Heart right ventricle (tissue), 16 donors: ENCODE results near the gene COQ4. TPM values are rescaled to one million over a fixed set of nuclear protein-coding genes. Genes with fewer than 3 reads are reported as not detected.
A peak's percentile ranks its signal among the peaks of the same experiment; 100 is the strongest.
"Not testable (repeated sequence)": the region's sequence is repeated elsewhere in the genome, so short reads cannot be mapped to it uniquely, and the experiment has no call there.

Experiments used
- ATAC-seq, 8 donors: fragments of 200-7000 bp; cut with Tn5 transposase; one replicate each; pipeline ENCODE4 v1.9.1; 2020; ENCODE audit warnings: mild to moderate bottlenecking in 8 of 8, moderate library complexity in 8 of 8, moderate number of reproducible peaks in 1 of 8
- DNase-seq, 2 donors: peaks; one replicate each; pipeline ENCODE4 v3.0.0-alpha.2; 2020
- H3K27ac ChIP-seq, 10 donors: fragments of 200-600 bp; sonication (generic) in 2 of 10; one replicate each; pipeline versions ENCODE4 v1.5.0 to v1.8.0; 2020 to 2022; ENCODE audit warnings: mild to moderate bottlenecking in 3 of 10
- H3K27me3 ChIP-seq, 7 donors: fragments of 200-600 bp; one replicate each; pipeline ENCODE4 v1.8.0; 2021 to 2022; ENCODE audit warnings: mild to moderate bottlenecking in 2 of 7
- H3K36me3 ChIP-seq, 9 donors: fragments of 200-600 bp; sonication (generic) in 1 of 9; one replicate each; pipeline versions ENCODE4 v1.5.0 to v1.8.0; 2020 to 2022; ENCODE audit warnings: mild to moderate bottlenecking in 2 of 9
- H3K4me1 ChIP-seq, 9 donors: fragments of 200-600 bp; sonication (generic) in 1 of 9; one replicate each; pipeline versions ENCODE4 v1.5.0 to v1.8.0; 2020 to 2022; ENCODE audit warnings: mild to moderate bottlenecking in 4 of 9
- H3K4me3 ChIP-seq, 10 donors: fragments of 200-600 bp; sonication (generic) in 2 of 10; one replicate each; pipeline versions ENCODE4 v1.5.0 to v1.8.0; 2020 to 2022; ENCODE audit warnings: mild to moderate bottlenecking in 7 of 10, moderate library complexity in 2 of 10
- H3K9me3 ChIP-seq, 11 donors: fragments of 200-600 bp in 10 of 11; sonication (generic) in 2 of 11; one replicate each; pipeline versions ENCODE4 v1.5.0 to v1.8.0; 2013 to 2022; ENCODE audit warnings: mild to moderate bottlenecking in 2 of 11, control low read depth in 1 of 11, moderate library complexity in 1 of 11
- WGBS, 2 donors: extraction: QIAGEN DNeasy Blood & Tissue Kit; methylation state at CpG; one replicate each; pipeline ENCODE4 v1.1.7; 2013; ENCODE audit warnings: inconsistent platforms in 1 of 2; 5-methylcytosine and 5-hydroxymethylcytosine counted together
- intact Hi-C, 10 donors: fragments of 100-400 bp; cut with DNase I; formaldehyde crosslinking; loops; one replicate each; pipeline versions ENCODE4 v1.11.1 to v1.14.2; 2022
- polyA plus RNA-seq, 2 donors: library from polyadenylated mRNA; stranded (reverse); fragments of 200-250 nt; gene quantifications; one replicate each; pipeline ENCODE4 v1.2.3, GENCODE V29; 2013
- total RNA-seq, 10 donors: library from RNA; stranded (reverse); fragmentation: NEBNext Ultra II Directional in 3 of 10; extraction: Animal tissue kit (Norgen Biotek cat#: 25700) in 3 of 10; gene quantifications; one replicate each; pipeline versions ENCODE4 v1.2.1 to v1.2.4, GENCODE V29; 2021 to 2023
- TF ChIP-seq, protein P1 (sequence below), 9 donors: fragments of 200-600 bp; sonication (generic) in 2 of 9; IDR thresholded peaks; one replicate each; pipeline versions ENCODE4 v1.5.0 to v1.8.0; 2021 to 2022; ENCODE audit warnings: antibody characterized with exemption in 9 of 9, mild to moderate bottlenecking in 5 of 9, moderate library complexity in 1 of 9
- donor health status: Arrhythmogenic right ventricular cardiomyopathy.
- donor health status: ischemic (EF 13 %, LVEDD 7.1; RV severe dilation, severe dysfunction).
- donor health status: healthy with polysubstance abuse.
- donor health status: DM: no; HTN: yes; CAD: no.
- donor health status: DM: no; HTN: no; CAD: no.
- donor health status: ischemic (EF 25% LVEDD 6.9; RV normal size, moderate dysfunction).
- donor health status: ischemic (EF 25% LVEDD 5.7; RV mildly dilated, moderate dysfunction).
- donor health status: healthy.
- donor health status: DM: yes; HTN: yes; CAD: no.
- donor health status: Ischemic cardiomyopathy.
- donor health status: ischemic (EF 35%, LVEDD 5.7; RV mildly dilated, moderate dysfunction).
- donor health status: nonischemic (EF 11% LVEDD 7.7; RV severe dilation, severe dysfunction).
- donor health status: DM: yes; HTN: yes; CAD: no.
- donor health status: PGD.
- donor health status: ischemic (EF 29% LVEDD 5.4; RV normal size, mild dysfunction).
- donor health status: nonischemic (EF 23%, LVEDD 6.1; RV moderate dilation, normal function).

The COQ4 gene
- total and polyA plus RNA-seq, 12 donors = 26.5 to 42.8 (median 30.2) TPM

DNA sequence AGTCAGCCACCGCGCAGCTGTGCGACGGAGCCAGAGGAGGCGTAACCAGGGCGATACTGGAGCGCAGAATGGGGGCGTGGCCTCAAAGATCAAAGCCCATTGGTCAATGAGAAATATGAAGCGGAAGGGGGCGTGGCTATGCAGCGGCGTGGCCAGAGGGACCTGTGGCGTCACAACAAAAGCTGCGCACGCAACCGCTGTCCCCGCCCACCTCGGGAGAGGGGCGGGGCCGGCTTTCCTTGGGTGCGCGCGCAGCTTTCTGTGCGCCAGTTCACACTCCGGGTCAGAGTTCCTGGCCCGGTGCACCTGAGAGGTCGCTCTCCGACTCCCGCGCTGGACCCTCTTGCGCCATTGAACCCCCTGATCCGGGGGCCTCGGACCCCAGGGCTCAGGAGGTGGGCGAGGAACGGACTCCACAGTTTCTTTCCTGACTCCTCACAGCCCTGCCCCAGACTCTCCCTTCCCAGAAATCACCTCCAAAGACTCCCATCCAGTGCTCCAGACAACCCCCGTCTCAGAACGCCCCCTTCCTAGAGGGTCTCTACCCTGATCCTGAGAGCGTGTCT lies 46.5 kb upstream of the COQ4 start, which contains the start of gene SWI5:
Gene SWI5, plus strand, starts transcription at position 269 of the 566 bp plus-strand sequence.
- ATAC-seq (peak; percentile 97 to 98 (median 98)), DNase-seq (peak; percentile 100)
- peaks cover 3 to 56% (median 29%) of the 10 kb centered on the region in 9 donors for H3K4me1 ChIP-seq
- TF ChIP-seq, protein P1, sequence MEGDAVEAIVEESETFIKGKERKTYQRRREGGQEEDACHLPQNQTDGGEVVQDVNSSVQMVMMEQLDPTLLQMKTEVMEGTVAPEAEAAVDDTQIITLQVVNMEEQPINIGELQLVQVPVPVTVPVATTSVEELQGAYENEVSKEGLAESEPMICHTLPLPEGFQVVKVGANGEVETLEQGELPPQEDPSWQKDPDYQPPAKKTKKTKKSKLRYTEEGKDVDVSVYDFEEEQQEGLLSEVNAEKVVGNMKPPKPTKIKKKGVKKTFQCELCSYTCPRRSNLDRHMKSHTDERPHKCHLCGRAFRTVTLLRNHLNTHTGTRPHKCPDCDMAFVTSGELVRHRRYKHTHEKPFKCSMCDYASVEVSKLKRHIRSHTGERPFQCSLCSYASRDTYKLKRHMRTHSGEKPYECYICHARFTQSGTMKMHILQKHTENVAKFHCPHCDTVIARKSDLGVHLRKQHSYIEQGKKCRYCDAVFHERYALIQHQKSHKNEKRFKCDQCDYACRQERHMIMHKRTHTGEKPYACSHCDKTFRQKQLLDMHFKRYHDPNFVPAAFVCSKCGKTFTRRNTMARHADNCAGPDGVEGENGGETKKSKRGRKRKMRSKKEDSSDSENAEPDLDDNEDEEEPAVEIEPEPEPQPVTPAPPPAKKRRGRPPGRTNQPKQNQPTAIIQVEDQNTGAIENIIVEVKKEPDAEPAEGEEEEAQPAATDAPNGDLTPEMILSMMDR (IDR thresholded peaks at IDR 0.05) = no peak
- peak within 1 kb of the TSS; percentile 76 to 96 (median 90) for H3K4me3 ChIP-seq
- intact Hi-C loops = loop anchor here in 3 of 10 donors (5.0 kb wide), 1 partner anchor 46 kb away; the partner anchor contains the start of genes COQ4 (in 3 of the 3) and TRUB2 (in 3 of the 3)
- 0 to 1% methylated on average over 33 to 38 of the region's 38 CpGs for WGBS, 2 donors
- no peaks in the 10 kb centered on the region for H3K9me3 ChIP-seq
- peaks cover 0 to 28% (median 11%) of the 10 kb centered on the region in 9 donors for H3K36me3 ChIP-seq
- H3K27me3 ChIP-seq = no peaks in the 10 kb centered on the region
- peak within 1 kb of the TSS; percentile 10 to 96 (median 94) for H3K27ac ChIP-seq

DNA sequence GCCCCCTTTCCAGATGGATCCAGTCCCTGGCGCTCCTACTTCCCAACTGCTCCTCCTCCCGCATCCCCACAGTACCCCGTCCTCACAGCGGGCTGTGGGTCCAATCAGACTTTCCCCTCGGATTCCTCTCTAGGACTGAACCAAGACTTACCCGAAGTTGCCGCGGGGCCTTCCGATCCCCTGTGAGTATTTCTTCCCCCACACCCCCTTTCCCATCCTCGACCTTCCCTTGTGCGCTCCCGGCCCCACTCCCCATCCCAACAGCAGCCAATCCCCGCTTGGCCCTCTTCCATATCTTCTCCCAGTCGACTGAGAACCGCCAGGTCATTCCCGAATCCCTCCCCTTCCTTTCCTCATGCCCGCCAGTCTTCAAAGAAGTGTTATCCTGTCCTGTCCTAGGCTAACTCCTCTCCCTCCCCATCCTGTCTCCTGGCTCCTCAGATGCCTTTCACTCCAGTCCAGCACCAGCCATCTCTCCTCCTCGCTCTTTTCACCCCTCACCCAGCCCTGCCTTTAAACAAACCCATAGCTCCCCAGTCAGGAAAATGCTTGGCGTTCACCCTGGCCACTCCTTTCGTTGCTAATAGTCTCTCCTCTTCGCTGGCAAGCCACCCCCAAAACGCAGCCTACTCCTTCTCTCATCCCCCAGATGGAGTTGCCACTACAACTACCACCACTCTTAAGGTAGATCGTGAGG lies 45.9 kb upstream of the COQ4 start:
- H3K27me3 ChIP-seq = no peaks in the 10 kb centered on the region
- H3K9me3 ChIP-seq = no peaks in the 10 kb centered on the region
- intact Hi-C loops = loop anchor here in 3 of 10 donors (5.0 kb wide), 1 partner anchor 46 kb away; the partner anchor contains the start of genes COQ4 (in 3 of the 3) and TRUB2 (in 3 of the 3)
- H3K36me3 ChIP-seq = peaks cover 0 to 22% (median 10%) of the 10 kb centered on the region in 9 donors
- WGBS, 2 donors = 7% methylated on average over 23 of the region's 23 CpGs
- TF ChIP-seq, protein P1 (IDR thresholded peaks at IDR 0.05) = no peak
- ATAC-seq (peak; percentile 5 to 34 (median 17)), DNase-seq (peak; percentile 22 to 46)
- peak overlapping the region in 9 of 10 donors; percentile 70 to 96 (median 93) for H3K27ac ChIP-seq
- peaks cover 3 to 56% (median 29%) of the 10 kb centered on the region in 9 donors for H3K4me1 ChIP-seq
- H3K4me3 ChIP-seq = peak overlapping the region; percentile 33 to 96 (median 88)

DNA sequence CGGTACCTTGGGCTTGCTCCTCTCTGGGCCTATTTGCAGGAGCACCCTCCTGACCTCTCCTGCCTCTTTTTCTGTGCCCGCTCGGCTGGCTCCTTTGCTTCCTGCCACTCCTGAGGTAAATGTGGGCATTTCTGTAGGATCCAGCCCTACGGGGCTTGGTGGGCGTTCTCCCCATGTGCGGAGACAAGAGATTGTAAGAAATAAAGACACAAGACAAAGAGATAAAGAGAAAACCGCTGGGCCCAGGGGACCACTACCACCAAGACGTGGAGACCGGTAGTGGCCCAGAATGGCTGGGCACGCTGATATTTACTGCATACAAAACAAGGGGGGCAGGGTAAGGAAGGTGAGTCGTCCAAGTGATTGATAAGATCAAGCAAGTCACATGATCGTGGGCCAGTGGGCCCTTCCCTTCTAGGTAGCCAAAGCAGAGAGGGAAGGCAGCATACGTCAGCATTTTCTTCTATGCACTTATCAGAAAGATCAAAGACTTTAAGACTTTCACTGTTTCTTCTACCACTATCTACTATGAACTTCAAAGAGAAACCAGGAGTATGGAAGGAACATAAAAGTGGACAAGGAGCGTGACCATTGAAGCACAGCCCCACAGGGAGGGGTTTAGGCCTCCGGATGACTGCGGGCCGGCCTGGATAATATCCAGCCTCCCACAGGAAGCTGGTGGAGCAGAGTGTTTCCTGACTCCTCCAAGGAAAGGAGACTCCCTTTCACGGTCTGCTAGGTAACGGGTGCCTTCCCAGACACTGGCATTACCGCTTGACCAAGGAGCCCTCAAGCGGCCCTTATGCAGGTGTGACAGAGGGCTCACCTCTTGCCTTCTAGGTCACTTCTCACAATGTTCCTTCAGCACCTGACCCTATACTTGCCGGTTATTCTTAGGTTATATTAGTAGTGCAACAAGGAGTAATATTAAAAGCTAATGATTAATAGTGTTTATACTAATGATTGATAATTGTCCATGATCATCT lies 43.3 kb upstream of the COQ4 start:
- H3K4me3 ChIP-seq = peak overlapping the region in 3 of 10 donors; percentile 10 to 30 (median 15)
- DNase-seq = peak; percentile 30 to 45
- H3K36me3 ChIP-seq, H3K27me3 ChIP-seq, H3K9me3 ChIP-seq, ATAC-seq: not testable (repeated sequence)
- intact Hi-C loops = loop anchor here in 3 of 10 donors (5.0 kb wide), 1 partner anchor 43 kb away; the partner anchor contains the start of genes COQ4 (in 3 of the 3) and TRUB2 (in 3 of the 3)
- peak overlapping the region in 8 of 10 donors; percentile 8 to 77 (median 44) for H3K27ac ChIP-seq
- H3K4me1 ChIP-seq = peaks cover 3 to 44% (median 24%) of the 10 kb centered on the region in 9 donors
- 60 to 67% methylated on average over 22 of the region's 22 CpGs for WGBS, 2 donors

DNA sequence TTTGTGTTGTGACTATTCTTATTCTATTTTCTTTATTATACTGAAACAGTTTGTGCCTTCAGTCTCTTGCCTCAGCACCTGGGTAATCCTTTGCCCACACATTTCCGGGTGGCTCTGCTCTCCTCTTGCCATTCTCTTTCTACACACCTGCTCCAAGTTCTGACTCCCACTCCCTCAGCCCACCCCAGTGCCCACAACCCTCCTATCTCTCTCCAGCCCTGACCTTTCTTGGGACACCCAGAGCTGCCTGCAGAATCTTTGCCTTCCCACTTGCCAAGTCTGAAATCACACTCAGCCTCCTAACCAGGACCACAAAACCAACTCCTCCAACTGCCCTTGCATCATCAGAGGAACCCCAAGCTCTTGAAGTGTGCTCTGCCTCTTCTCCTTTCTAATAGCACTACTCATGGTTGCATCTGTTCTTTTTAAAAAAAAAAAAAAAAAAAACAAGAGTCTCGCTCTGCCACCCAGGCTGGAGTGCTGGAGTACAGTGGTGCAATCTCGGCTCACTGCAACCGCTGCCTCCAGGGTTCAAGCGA lies 42.5 kb upstream of the COQ4 start:
- peak overlapping the region in 5 of 10 donors; percentile 8 to 77 (median 45) for H3K27ac ChIP-seq
- no peak overlapping the region for H3K4me3 ChIP-seq
- TF ChIP-seq, protein P1 (IDR thresholded peaks at IDR 0.05) = no peak

More for the DNA sequence above, 42.5 kb upstream of the COQ4 start:
- H3K27me3 ChIP-seq = no peaks in the 10 kb centered on the region
- H3K4me1 ChIP-seq = peaks cover 0 to 36% (median 17%) of the 10 kb centered on the region in 9 donors
- DNase-seq (no peak), ATAC-seq (no peak)
- WGBS, 2 donors = 95% methylated on average over 5 of the region's 5 CpGs
- no peaks in the 10 kb centered on the region for H3K9me3 ChIP-seq
- H3K36me3 ChIP-seq = peaks cover 0 to 9% (median 0%) of the 10 kb centered on the region in 9 donors
- intact Hi-C loops = no loop called here
